ENCODE measurements around the gene PRKD1. TPM values are rescaled to one million over a fixed set of nuclear protein-coding genes. Genes with fewer than 3 reads are reported as not detected.
"Not testable (repeated sequence)": the region's sequence is repeated elsewhere in the genome, so short reads cannot be mapped to it uniquely, and the experiment has no call there.

PRKD1 gene
- total RNA-seq, 1 experiment from 2014 or later: 3.2 TPM

DNA sequence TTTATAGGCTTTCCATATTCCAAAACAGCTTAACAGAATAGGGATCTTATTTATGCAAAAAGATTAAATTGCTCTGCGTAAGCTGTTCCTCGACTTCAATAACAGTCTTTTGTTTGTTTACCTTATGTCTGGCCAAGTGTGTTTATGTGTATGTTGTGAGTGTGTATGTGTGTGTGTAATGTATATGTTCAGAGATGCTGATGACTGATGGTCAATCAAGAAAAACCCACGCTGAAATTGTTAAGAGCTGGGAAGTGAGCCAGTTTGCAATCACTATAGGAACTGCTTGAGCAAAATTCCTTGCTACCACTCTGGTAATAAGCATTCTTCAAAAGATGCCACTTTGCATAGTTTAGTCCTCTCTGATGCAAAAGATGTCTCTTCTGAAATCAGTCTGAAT is 59.6 kb downstream of the PRKD1 start:
- Histone ChIP-seq H3K27me3 (ENCODE audit: control insufficient read depth, insufficient read depth, low read length) (no peaks in the 10 kb centered on the region), H3K4me3 (ENCODE audit: insufficient read depth, low read depth, low read length) (no peak overlapping the region)

DNA sequence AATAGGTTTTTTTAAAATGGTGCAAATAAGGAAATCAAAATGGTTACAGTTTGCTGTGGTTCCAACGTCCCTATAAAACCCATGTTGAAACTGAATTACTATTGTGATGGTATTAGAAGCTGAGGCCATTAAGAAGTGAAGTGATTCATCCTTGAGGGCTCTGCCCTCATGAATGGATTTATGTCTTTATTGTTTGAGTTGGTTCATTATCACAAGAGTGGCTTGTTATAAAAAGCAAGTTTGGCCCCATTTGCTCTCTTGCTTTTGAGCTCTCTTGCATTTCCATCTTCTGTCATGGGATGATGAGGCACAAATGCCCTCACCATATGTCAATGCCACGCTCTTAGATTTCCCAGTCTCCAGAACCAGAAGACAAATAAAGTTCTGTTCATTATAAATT is 62.3 kb downstream of the PRKD1 start:
- H3K36me3 ChIP-seq (replicated peaks; ENCODE audit: control insufficient read depth, insufficient read depth, low read length): no peaks in the 10 kb centered on the region
- no peak for DNase-seq
- no peaks in the 10 kb centered on the region for H3K27me3 ChIP-seq (ENCODE audit: control insufficient read depth, insufficient read depth, low read length)
- H3K4me3 ChIP-seq (ENCODE audit: insufficient read depth, low read depth, low read length): no peak overlapping the region

More for the DNA sequence above, 59.6 kb downstream of the PRKD1 start:
- H3K36me3 ChIP-seq (replicated peaks; ENCODE audit: control insufficient read depth, insufficient read depth, low read length): no peaks in the 10 kb centered on the region
- no peak for DNase-seq

DNA sequence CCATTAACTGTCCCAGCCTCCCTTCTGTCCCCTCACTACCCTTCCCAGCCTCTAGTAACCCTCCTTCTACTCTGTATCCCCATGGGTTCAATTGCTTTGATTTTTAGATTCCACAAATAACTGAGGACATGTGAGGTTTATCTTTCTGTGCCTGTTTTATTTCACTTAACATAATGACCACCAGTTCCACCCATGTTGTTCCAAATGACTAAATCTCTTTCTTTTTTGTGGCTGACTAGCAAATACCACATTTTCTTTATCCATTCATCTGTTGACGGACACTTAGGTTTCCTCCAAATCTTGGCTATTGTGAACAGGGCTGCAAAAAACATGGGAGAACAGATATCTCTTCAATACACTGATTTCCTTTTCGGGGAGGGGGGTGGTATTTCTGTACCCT is 65.7 kb downstream of the PRKD1 start:
- Histone ChIP-seq H3K27me3 (ENCODE audit: control insufficient read depth, insufficient read depth, low read length) (no peaks in the 10 kb centered on the region), H3K4me3 (ENCODE audit: insufficient read depth, low read depth, low read length) (no peak overlapping the region), H3K36me3 (replicated peaks; ENCODE audit: control insufficient read depth, insufficient read depth, low read length) (no peaks in the 10 kb centered on the region)
- DNase-seq: no peak

DNA sequence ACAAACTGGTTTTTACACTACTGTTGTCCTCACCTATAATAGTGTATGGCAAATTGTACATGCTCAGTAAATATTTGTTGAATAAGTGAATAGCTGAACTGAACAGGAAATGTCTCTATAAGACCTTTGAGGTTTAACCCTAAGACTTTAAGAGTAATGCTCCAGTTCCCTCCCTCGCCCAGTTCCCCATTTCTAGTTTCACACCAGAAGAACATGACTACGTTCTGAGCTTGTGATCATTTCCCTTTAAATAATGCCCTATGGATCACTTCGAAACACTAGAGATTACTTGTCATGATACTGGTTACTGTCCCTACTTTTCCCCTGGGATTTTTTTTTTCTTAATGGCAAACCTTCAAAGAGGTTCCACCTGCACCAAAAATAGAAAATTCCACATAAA is 69.3 kb downstream of the PRKD1 start:
- no peaks in the 10 kb centered on the region for H3K27me3 ChIP-seq (ENCODE audit: control insufficient read depth, insufficient read depth, low read length)
- no peaks in the 10 kb centered on the region for H3K36me3 ChIP-seq (replicated peaks; ENCODE audit: control insufficient read depth, insufficient read depth, low read length)
- H3K4me3 ChIP-seq (ENCODE audit: insufficient read depth, low read depth, low read length): no peak overlapping the region
- DNase-seq: no peak

DNA sequence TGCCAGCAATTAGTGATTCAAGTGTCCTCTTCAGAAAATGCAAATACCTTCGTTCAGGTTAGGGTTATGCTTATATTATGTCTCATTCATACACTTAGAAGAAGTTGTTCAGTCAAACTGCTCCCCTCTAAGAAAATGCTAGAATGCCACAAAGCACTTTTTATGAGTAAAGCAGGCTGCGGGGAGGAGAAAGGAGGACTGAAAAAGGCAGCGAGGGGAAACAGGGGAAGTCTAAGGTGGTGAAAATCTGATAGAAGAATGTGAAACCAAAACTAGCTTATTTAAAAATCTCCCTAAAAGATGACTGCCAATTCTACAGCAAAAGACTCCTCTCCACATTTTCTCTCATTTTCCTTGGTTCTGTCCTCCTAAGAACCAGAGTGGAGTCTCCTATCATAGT is 70.1 kb downstream of the PRKD1 start:
- Histone ChIP-seq H3K4me3 (ENCODE audit: insufficient read depth, low read depth, low read length) (no peak overlapping the region), H3K36me3 (replicated peaks; ENCODE audit: control insufficient read depth, insufficient read depth, low read length) (no peaks in the 10 kb centered on the region), H3K27me3 (ENCODE audit: control insufficient read depth, insufficient read depth, low read length) (no peaks in the 10 kb centered on the region)
- DNase-seq: no peak

DNA sequence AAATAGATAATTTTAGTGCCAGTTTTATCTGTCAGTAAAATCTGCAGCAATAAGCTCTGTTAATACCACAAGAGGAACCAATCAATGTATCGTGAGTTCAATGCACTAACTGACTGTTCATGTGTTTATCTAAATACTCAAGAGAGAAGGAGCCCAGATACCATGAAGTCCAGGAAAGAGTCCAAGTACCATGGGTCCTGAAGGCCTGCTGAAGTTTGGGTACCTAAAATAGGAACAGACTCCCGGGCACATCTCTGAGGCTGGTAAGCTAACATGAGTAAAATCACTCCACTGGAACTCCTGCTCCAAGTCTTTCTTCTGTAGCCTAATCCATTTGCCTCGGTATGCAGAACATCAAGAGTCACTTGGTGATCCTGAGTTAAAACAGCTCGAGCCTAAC is 71.1 kb downstream of the PRKD1 start:
- DNase-seq: no peak
- Histone ChIP-seq H3K36me3 (replicated peaks; ENCODE audit: control insufficient read depth, insufficient read depth, low read length) (no peaks in the 10 kb centered on the region), H3K4me3 (ENCODE audit: insufficient read depth, low read depth, low read length) (no peak overlapping the region), H3K27me3 (ENCODE audit: control insufficient read depth, insufficient read depth, low read length) (no peaks in the 10 kb centered on the region)

DNA sequence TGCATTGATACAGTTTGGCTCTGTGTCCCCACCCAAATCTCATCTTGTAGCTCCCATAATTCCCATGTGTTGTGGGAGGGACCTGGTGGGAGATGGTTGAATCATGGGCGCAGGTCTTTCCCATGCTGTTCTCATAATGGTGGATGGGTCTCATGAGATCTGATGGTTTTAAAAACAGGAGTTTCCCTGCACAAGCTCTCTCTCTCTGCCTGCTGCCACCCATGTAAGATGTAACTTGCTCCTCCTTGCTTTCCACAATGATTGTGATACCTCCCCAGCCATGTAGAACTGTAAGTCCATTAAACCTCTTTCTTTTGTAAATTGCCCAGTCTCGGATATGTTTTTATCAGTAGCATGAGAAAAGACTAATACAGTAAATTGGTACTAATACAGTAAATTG is 74.0 kb downstream of the PRKD1 start:
- not testable (repeated sequence) for H3K4me3 ChIP-seq (ENCODE audit: insufficient read depth, low read depth, low read length); H3K27me3 ChIP-seq (ENCODE audit: control insufficient read depth, insufficient read depth, low read length); DNase-seq; H3K36me3 ChIP-seq (replicated peaks; ENCODE audit: control insufficient read depth, insufficient read depth, low read length)

DNA sequence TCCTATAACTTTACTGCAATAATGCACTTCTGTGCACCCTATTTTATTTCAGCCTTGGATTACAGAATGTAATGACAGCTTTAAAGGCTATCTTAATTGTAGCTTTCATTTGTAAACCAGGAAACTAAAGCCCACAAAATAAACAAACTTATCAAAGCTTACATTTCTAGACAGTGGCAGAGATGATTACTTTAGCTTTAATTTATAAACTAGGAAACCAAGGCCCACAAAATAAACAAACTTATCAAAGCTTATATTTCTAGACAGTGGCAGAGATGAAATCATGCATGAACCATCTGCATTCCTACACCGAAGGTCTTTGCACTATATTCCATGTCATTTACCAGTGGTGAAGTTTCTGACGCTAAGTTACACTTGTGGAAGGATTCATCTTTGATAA is 74.4 kb downstream of the PRKD1 start:
- Histone ChIP-seq H3K36me3 (replicated peaks; ENCODE audit: control insufficient read depth, insufficient read depth, low read length) (no peaks in the 10 kb centered on the region), H3K4me3 (ENCODE audit: insufficient read depth, low read depth, low read length) (no peak overlapping the region), H3K27me3 (ENCODE audit: control insufficient read depth, insufficient read depth, low read length) (no peaks in the 10 kb centered on the region)
- DNase-seq: no peak

DNA sequence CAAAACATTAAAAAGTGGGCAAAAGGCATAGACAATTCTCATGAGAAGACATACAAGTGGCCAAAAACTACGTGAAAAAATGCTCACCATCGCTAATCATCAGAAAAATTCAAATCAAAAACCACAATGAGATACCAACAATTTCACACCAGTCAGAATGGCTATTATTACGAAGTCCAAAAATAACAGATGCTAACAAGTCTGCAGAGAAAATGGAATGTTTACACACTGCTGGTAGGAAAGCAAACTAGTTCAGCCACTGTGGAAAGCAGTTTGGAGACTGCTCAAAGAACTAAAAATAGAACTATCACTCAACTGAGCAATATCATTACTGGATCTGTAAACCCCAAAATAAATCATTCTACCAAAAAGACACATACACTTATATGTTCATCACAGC is 76.2 kb downstream of the PRKD1 start:
- no peak for DNase-seq
- Histone ChIP-seq H3K36me3 (replicated peaks; ENCODE audit: control insufficient read depth, insufficient read depth, low read length) (no peaks in the 10 kb centered on the region), H3K4me3 (ENCODE audit: insufficient read depth, low read depth, low read length) (no peak overlapping the region), H3K27me3 (ENCODE audit: control insufficient read depth, insufficient read depth, low read length) (no peaks in the 10 kb centered on the region)

DNA sequence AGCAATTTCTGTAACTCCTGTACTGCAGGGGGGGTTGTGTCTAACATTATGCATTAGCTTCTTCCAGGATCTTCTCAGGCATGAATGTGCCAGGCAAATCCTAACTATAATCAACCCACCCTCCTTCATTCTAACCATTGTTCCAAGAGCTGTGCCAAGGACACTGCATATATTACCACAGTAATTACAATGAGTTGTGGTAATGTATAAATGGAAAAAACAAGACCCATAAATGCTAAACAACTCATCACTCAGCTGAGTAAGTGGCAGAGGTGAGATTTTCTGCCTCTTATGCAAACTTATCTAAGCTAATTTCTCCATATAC is 80.6 kb downstream of the PRKD1 start:
- no peak overlapping the region for H3K4me3 ChIP-seq (ENCODE audit: insufficient read depth, low read depth, low read length)
- no peaks in the 10 kb centered on the region for H3K36me3 ChIP-seq (replicated peaks; ENCODE audit: control insufficient read depth, insufficient read depth, low read length)
- no peaks in the 10 kb centered on the region for H3K27me3 ChIP-seq (ENCODE audit: control insufficient read depth, insufficient read depth, low read length)
- no peak for DNase-seq

DNA sequence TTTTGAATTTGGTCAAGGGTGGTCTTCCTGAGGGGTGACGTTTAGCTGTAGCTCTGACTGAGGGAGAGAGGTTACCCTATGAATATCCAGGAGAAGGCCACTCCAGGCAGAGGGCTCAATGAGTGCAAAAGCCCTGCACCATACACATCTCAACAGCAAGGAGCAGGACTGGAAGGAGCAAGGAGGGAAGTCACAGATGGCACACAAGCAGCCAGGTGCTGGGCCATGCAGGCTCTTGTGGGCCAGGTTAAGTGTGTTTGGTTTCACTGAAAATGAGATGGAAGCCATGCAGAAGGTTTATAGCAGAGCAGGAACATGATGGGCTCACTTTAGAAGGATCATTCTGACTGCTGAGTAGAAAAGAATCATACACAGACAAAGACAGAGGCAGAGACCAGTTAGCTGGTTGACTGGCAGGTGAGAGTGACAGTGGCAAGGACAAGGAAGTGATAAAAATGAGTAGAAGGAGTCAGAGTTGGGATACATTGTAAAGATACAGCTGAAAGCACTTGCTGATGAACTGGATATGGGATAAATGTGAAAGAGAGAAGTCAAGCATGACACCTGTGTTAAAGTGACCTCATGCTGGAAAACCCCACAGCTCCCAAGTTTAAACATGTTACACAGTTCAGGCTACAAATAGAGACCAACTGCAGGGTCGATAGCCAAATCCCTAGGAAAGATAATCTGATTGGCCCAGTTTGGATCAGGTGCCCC is 81.2 kb downstream of the PRKD1 start:
- no peak for DNase-seq
- H3K27me3 ChIP-seq (ENCODE audit: control insufficient read depth, insufficient read depth, low read length): no peaks in the 10 kb centered on the region
- H3K36me3 ChIP-seq (replicated peaks; ENCODE audit: control insufficient read depth, insufficient read depth, low read length): no peaks in the 10 kb centered on the region
- no peak overlapping the region for H3K4me3 ChIP-seq (ENCODE audit: insufficient read depth, low read depth, low read length)

DNA sequence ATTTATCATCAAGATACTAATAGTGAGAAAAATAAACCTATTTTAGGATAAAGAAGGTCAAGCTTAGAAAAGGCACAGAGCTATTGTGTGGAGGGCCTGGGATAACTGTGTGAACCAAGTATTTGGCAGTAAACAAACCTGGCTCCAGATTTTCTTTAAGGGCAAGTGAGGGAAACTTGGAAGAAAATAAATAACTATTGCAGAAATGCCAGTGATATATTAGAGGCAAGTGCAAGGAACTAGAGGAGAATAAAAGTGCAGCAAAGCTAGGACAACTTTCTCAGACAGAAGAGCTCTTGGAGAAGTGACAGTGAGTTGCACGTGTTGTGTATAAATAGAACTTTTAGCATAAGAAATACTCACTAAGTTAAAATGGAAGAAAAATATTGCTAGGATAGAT is 83.7 kb downstream of the PRKD1 start:
- H3K4me3 ChIP-seq (ENCODE audit: insufficient read depth, low read depth, low read length): no peak overlapping the region
- no peaks in the 10 kb centered on the region for H3K36me3 ChIP-seq (replicated peaks; ENCODE audit: control insufficient read depth, insufficient read depth, low read length)
- no peak for DNase-seq
- no peaks in the 10 kb centered on the region for H3K27me3 ChIP-seq (ENCODE audit: control insufficient read depth, insufficient read depth, low read length)

DNA sequence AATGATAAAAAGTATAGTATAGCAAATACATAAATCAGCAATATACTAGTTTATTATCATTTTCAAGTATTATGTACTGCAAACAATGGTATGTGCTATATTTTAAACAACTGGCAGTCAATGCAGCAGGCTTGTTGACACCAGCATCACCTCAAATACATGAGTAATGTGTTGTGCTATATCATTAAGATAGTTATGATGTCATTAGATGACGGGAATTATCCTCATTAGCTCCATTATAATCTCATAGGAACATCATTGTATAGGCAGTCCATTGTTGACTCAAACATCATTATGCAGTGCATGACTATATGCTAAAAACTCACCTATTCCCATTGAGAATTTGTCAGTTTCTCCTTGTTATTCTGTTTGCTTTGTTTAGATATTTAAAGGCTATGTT is 85.4 kb downstream of the PRKD1 start:
- no peak for DNase-seq
- Histone ChIP-seq H3K36me3 (replicated peaks; ENCODE audit: control insufficient read depth, insufficient read depth, low read length) (no peaks in the 10 kb centered on the region), H3K27me3 (ENCODE audit: control insufficient read depth, insufficient read depth, low read length) (no peaks in the 10 kb centered on the region), H3K4me3 (ENCODE audit: insufficient read depth, low read depth, low read length) (no peak overlapping the region)

DNA sequence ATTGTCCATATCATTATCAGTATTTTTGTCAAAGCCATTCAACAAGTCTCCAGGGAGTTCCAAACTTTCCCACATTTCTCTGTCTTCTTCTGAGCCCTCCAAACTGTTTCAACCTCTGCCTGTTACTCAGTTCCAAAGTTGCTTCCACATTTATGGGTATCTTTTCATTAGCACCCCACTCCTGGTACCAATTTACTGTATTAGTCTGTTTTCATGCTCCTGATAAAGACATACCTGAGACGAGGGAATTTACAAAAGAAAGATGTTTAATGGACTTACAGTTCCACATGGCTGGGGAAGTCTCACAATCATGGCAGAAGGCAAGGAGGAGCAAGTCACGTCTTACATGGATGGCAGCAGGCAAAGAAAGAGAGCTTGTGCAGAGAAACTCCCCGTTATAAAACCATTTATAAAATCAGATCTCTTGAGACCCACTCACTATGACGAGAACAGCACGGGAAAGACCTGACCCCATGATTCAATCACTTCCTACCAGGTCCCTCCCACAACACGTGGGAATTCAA is 87.2 kb downstream of the PRKD1 start:
- H3K4me3 ChIP-seq (ENCODE audit: insufficient read depth, low read depth, low read length); H3K27me3 ChIP-seq (ENCODE audit: control insufficient read depth, insufficient read depth, low read length); H3K36me3 ChIP-seq (replicated peaks; ENCODE audit: control insufficient read depth, insufficient read depth, low read length); DNase-seq: not testable (repeated sequence)

DNA sequence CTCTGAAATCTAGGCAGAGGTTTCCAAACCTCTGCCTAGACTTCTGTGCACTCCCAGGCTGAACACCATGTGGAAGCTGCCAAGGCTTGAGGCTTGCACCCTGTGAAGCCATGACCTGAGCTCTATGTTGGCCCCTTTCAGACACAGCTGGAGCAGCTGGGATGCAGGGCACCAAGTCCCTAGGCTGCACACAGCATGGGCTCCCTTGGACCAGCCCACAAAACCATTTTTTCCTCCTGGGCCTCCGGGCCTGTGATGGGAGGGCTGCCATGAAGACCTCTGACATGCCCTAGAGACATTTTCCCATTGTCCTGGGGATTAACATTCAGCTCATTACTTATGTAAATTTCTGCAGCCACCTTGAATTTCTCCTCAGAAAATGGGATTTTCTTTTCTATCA is 88.0 kb downstream of the PRKD1 start:
- H3K36me3 ChIP-seq (replicated peaks; ENCODE audit: control insufficient read depth, insufficient read depth, low read length); H3K27me3 ChIP-seq (ENCODE audit: control insufficient read depth, insufficient read depth, low read length); DNase-seq; H3K4me3 ChIP-seq (ENCODE audit: insufficient read depth, low read depth, low read length): not testable (repeated sequence)

DNA sequence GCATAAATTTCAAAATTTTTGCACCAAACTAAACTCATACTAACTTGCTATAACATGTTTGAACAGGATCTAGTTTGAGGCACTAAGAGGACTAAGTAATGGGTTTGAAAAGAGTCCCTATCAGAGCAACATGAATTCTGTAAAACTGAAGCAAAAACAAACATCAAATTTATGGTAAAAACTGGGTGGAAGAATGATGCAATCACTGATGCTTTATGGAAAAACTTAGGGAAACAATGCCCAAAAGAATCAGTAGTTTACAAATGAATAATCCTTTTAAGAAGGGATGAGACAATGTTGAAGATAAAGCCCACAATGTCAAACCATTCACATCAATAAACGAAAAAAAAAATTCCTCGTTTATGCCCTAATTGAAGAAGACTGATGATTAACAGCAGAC is 88.9 kb downstream of the PRKD1 start:
- Histone ChIP-seq H3K36me3 (replicated peaks; ENCODE audit: control insufficient read depth, insufficient read depth, low read length) (no peaks in the 10 kb centered on the region), H3K4me3 (ENCODE audit: insufficient read depth, low read depth, low read length) (no peak overlapping the region), H3K27me3 (ENCODE audit: control insufficient read depth, insufficient read depth, low read length) (no peaks in the 10 kb centered on the region)
- DNase-seq: no peak
